K562 (cell line): ENCODE measurements around the gene LRP1. TPM values are rescaled to one million over a fixed set of nuclear protein-coding genes. Genes with fewer than 3 reads are reported as not detected.

Experiments used
- ARID1B ChIP-seq: fragments of 450-650 bp; IDR thresholded peaks from 2 replicates; pipeline ENCODE4 v1.6.1; 2016; ENCODE audit warnings: antibody characterized with exemption, mild to moderate bottlenecking, inconsistent platforms
- CBX1 ChIP-seq: sonication (generic); IDR thresholded peaks from 2 replicates; pipeline ENCODE4 v1.6.1; 2016; ENCODE audit warnings: antibody characterized with exemption, low read depth, mild to moderate bottlenecking
- CHD1 ChIP-seq: fragments of 200-600 bp; sonication (generic); IDR thresholded peaks from one replicate; pipeline ENCODE4 v1.6.1; 2012; ENCODE audit warnings: mild to moderate bottlenecking, moderate library complexity, low read length, inconsistent platforms
- CREM ChIP-seq: IDR thresholded peaks from 2 replicates; pipeline ENCODE4 v1.6.1; 2014; ENCODE audit warnings: antibody characterized with exemption, low read depth
- MCM7 ChIP-seq, 2 experiments: fragments of 450-650 bp; IDR thresholded peaks; 2 replicates each; pipeline ENCODE4 v1.6.1; 2016 to 2018
- MTF1 ChIP-seq: fragments of 250-450 bp; sonication (Bioruptor Pico); IDR thresholded peaks from 2 replicates; pipeline ENCODE4 v1.9.0; 2021; ENCODE audit warnings: moderate library complexity, mild to moderate bottlenecking, inconsistent platforms, borderline replicate concordance
- RUNX1 ChIP-seq: sonication (generic); IDR thresholded peaks from 2 replicates; pipeline ENCODE4 v1.6.1; 2016; ENCODE audit warnings: antibody characterized with exemption, low read depth
- SIN3B ChIP-seq: fragments of 450-650 bp; IDR thresholded peaks from 2 replicates; pipeline ENCODE4 v1.6.1; 2017; ENCODE audit warnings: low read depth, mild to moderate bottlenecking, moderate library complexity
- SNRNP70 ChIP-seq: fragments of 200-400 bp; formaldehyde crosslinking; optimal IDR thresholded peaks from 2 replicates; pipeline ENCODE3; 2017; ENCODE audit warnings: low read depth, low read length
- TARDBP ChIP-seq: fragments of 450-650 bp; IDR thresholded peaks from 2 replicates; pipeline ENCODE4 v1.6.1; 2016
- TEAD1 ChIP-seq, 2 experiments: fragments of 450-650 bp in 1 of 2; sonication (generic) in 1 of 2; formaldehyde crosslinking; IDR thresholded peaks; 2 replicates each; pipeline versions ENCODE4 v1.4.0 to v1.8.0; 2020 to 2022; ENCODE audit warnings: mild to moderate bottlenecking in 2 of 2, missing genetic modification reagents in 1 of 2
- WHSC1 ChIP-seq: IDR thresholded peaks from one replicate; pipeline ENCODE4 v1.6.1; 2012; ENCODE audit warnings: low read length, control low read depth, inconsistent platforms
- ZBTB8A ChIP-seq: fragments of 450-650 bp; IDR thresholded peaks from 2 replicates; pipeline ENCODE4 v1.6.1; 2018; ENCODE audit warnings: mild to moderate bottlenecking, moderate library complexity; ENCODE audit not compliant: partially characterized antibody
- ZNF324 ChIP-seq: fragments of 250-450 bp; sonication (Bioruptor Pico); IDR thresholded peaks from 2 replicates; pipeline ENCODE4 v1.4.0; 2020; ENCODE audit warnings: mild to moderate bottlenecking
- ZNF586 ChIP-seq: fragments of 450-650 bp; formaldehyde crosslinking; conservative IDR thresholded peaks from 2 replicates; pipeline ENCODE4 v1.4.0; 2020; ENCODE audit warnings: mild to moderate bottlenecking, moderate library complexity
- ZNF766 ChIP-seq: fragments of 200-800 bp; sonication (Bioruptor generic); conservative IDR thresholded peaks from 2 replicates; pipeline ENCODE4 v1.6.1; 2016; ENCODE audit warnings: missing genetic modification characterization, missing compliant biosample characterization
- polyA plus RNA-seq, 8 experiments: library from polyadenylated mRNA; depleted of rRNA in 4 of 8; stranded (reverse) in 5 of 8; unstranded in 3 of 8; fragments of >200 nt; fragmentation: Nextera tagmentation in 2 of 8; fragmentation: Illumina TruSeq in 1 of 8; extraction: Ambion mirVana in 2 of 8; extraction: Trizol in 1 of 8; gene quantifications; 2 replicates each; pipeline versions ENCODE4 v1.2.1 to v1.2.3, GENCODE V29; 2011 to 2014; ENCODE audit warnings: inconsistent platforms in 1 of 8, missing spikeins in 1 of 8
- total RNA-seq, 7 experiments: library from RNA; depleted of rRNA in 6 of 7; stranded (reverse); fragments of >200 nt in 6 of 7; fragmentation: Illumina TruSeq in 2 of 7; extraction: Trizol in 2 of 7; gene quantifications; 2 replicates each; pipeline versions ENCODE4 v1.2.1 to v1.2.3, GENCODE V29; 2011 to 2021; ENCODE audit warnings: low replicate concordance in 1 of 7
- TF ChIP-seq, protein P1 (sequence below): fragments of 450-650 bp; IDR thresholded peaks from 2 replicates; pipeline ENCODE4 v1.6.1; 2016; ENCODE audit warnings: low read depth
- TF ChIP-seq, protein P2 (sequence below): sonication (generic); formaldehyde crosslinking; IDR thresholded peaks from 2 replicates; pipeline ENCODE4 v1.8.0; 2022; ENCODE audit warnings: mild to moderate bottlenecking, missing genetic modification reagents
- TF ChIP-seq, protein P3 (sequence below): fragments of 450-650 bp; conservative IDR thresholded peaks from 2 replicates; pipeline ENCODE4 v1.6.1; 2016; ENCODE audit warnings: missing genetic modification characterization, low read depth, mild to moderate bottlenecking, missing compliant biosample characterization, moderate library complexity

LRP1 gene
- total and polyA plus RNA-seq, 9 of the 15 experiments (the other 6 are each of a cell fraction or from before 2014, with no cell fraction given), result 0.04 to 0.64 (median 0.19) TPM; not detected in 2

DNA sequence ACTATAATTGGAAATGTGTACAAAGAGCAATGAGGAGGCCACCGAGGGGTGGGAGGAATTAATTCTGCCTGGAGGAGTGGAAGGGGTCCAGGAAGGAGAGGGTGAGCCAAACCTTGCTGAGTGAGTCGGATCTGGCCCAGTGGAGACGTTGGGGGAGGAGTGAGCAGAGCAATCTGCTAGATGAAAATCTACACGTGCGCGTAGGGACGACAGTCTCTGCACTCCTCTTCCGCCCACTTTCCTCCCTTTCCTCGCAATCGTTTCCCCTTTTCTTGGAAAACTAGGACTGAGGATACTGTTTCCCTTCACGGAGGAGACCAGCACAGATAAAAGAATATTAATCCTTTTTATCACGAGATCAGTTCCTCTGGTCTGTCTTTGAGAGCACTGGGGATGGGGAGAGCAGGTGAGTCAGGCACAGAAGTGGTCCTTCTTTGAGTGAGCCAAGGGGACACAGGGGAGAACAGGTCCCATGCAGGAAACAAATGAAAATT, 42.2 kb upstream of the LRP1 start (continued):
- no peak for TF ChIP-seq ZNF586 (CRISPR knock-in tag)
- TF ChIP-seq ZNF766 (CRISPR knock-in tag), result no peak
- TF ChIP-seq MTF1 (CRISPR knock-in tag), result no peak
- TF ChIP-seq CBX1, result no peak
- TF ChIP-seq TEAD1 (CRISPR knock-in tag; IDR thresholded peaks at IDR 0.05), result no peak
- TF ChIP-seq TARDBP, result no peak
- no peak for TF ChIP-seq WHSC1
- TF ChIP-seq, protein P1, sequence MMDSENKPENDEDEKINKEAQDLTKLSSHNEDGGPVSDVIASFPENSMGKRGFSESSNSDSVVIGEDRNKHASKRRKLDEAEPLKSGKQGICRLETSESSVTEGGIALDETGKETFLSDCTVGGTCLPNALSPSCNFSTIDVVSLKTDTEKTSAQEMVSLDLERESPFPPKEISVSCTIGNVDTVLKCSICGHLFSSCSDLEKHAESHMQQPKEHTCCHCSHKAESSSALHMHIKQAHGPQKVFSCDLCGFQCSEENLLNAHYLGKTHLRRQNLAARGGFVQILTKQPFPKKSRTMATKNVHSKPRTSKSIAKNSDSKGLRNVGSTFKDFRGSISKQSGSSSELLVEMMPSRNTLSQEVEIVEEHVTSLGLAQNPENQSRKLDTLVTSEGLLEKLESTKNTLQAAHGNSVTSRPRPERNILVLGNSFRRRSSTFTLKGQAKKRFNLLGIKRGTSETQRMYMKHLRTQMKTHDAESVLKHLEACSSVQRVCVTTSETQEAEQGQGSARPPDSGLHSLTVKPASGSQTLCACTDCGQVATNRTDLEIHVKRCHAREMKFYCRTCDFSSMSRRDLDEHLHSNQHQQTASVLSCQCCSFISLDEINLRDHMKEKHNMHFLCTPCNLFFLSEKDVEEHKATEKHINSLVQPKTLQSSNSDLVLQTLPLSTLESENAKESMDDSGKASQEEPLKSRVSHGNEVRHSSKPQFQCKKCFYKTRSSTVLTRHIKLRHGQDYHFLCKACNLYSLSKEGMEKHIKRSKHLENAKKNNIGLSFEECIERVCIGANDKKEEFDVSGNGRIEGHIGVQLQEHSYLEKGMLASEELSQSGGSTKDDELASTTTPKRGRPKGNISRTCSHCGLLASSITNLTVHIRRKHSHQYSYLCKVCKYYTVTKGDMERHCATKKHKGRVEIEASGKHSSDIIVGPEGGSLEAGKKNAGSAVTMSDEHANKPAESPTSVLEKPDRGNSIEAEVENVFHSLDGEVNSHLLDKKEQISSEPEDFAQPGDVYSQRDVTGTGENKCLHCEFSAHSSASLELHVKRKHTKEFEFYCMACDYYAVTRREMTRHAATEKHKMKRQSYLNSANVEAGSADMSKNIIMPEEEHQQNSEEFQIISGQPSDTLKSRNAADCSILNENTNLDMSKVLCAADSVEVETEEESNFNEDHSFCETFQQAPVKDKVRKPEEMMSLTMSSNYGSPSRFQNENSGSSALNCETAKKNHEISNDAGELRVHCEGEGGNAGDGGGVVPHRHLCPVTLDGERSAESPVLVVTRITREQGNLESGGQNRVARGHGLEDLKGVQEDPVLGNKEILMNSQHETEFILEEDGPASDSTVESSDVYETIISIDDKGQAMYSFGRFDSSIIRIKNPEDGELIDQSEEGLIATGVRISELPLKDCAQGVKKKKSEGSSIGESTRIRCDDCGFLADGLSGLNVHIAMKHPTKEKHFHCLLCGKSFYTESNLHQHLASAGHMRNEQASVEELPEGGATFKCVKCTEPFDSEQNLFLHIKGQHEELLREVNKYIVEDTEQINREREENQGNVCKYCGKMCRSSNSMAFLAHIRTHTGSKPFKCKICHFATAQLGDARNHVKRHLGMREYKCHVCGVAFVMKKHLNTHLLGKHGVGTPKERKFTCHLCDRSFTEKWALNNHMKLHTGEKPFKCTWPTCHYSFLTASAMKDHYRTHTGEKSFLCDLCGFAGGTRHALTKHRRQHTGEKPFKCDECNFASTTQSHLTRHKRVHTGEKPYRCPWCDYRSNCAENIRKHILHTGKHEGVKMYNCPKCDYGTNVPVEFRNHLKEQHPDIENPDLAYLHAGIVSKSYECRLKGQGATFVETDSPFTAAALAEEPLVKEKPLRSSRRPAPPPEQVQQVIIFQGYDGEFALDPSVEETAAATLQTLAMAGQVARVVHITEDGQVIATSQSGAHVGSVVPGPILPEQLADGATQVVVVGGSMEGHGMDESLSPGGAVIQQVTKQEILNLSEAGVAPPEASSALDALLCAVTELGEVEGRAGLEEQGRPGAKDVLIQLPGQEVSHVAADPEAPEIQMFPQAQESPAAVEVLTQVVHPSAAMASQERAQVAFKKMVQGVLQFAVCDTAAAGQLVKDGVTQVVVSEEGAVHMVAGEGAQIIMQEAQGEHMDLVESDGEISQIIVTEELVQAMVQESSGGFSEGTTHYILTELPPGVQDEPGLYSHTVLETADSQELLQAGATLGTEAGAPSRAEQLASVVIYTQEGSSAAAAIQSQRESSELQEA, result no peak
- TF ChIP-seq ZBTB8A, result no peak
- peak; percentile 72 for TF ChIP-seq CREM
- TF ChIP-seq, protein P2, sequence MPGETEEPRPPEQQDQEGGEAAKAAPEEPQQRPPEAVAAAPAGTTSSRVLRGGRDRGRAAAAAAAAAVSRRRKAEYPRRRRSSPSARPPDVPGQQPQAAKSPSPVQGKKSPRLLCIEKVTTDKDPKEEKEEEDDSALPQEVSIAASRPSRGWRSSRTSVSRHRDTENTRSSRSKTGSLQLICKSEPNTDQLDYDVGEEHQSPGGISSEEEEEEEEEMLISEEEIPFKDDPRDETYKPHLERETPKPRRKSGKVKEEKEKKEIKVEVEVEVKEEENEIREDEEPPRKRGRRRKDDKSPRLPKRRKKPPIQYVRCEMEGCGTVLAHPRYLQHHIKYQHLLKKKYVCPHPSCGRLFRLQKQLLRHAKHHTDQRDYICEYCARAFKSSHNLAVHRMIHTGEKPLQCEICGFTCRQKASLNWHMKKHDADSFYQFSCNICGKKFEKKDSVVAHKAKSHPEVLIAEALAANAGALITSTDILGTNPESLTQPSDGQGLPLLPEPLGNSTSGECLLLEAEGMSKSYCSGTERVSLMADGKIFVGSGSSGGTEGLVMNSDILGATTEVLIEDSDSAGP (CRISPR knock-in tag), result no peak
- no peak for TF ChIP-seq MCM7 (IDR thresholded peaks at IDR 0.05)
- TF ChIP-seq ARID1B, result peak; percentile 61
- no peak for TF ChIP-seq RUNX1
- TF ChIP-seq CHD1, result no peak
- TF ChIP-seq, protein P3, sequence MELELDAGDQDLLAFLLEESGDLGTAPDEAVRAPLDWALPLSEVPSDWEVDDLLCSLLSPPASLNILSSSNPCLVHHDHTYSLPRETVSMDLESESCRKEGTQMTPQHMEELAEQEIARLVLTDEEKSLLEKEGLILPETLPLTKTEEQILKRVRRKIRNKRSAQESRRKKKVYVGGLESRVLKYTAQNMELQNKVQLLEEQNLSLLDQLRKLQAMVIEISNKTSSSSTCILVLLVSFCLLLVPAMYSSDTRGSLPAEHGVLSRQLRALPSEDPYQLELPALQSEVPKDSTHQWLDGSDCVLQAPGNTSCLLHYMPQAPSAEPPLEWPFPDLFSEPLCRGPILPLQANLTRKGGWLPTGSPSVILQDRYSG (tag), result no peak
- no peak for TF ChIP-seq SNRNP70
- no peak for TF ChIP-seq ZNF324 (CRISPR knock-in tag)
- TF ChIP-seq SIN3B, result no peak
